ENCODE measurements around the gene RAB11FIP4. TPM values are rescaled to one million over a fixed set of nuclear protein-coding genes. Genes with fewer than 3 reads are reported as not detected.

The RAB11FIP4 gene
- total RNA-seq, 4 donors from 2014 or later = 9.9 to 23.6 (median 16.1) TPM

GRCh38 chr17:31388351-31388750 is 3.1 kb upstream of the RAB11FIP4 start:
- no peak overlapping the region for H3K4me3 ChIP-seq
- WGBS, 2 donors = 68 to 100% methylated on average over 1 to 2 of the region's 2 CpGs
- H3K36me3 ChIP-seq = no peaks in the 10 kb centered on the region
- no peak for DNase-seq
- no peak overlapping the region for H3K27ac ChIP-seq
- no peaks in the 10 kb centered on the region for H3K9me3 ChIP-seq
- H3K27me3 ChIP-seq = peaks cover 0 to 47% (median 6%) of the 10 kb centered on the region in 4 donors
- TF ChIP-seq CTCF (IDR thresholded peaks at IDR 0.05) = no peak
- TF ChIP-seq POLR2A (IDR thresholded peaks at IDR 0.05) = no peak
- intact Hi-C loops (cut with DNase I) = no loop called here
- H3K4me1 ChIP-seq = peaks cover 11 to 36% (median 15%) of the 10 kb centered on the region in 3 donors

GRCh38 chr17:31388770-31389656 is 2.5 kb upstream of the RAB11FIP4 start:
- WGBS, 2 donors = 43 to 74% methylated on average over 9 to 12 of the region's 18 CpGs
- H3K9me3 ChIP-seq = no peaks in the 10 kb centered on the region
- DNase-seq = no peak
- peaks cover 11 to 37% (median 15%) of the 10 kb centered on the region in 3 donors for H3K4me1 ChIP-seq
- TF ChIP-seq POLR2A (IDR thresholded peaks at IDR 0.05) (no peak), CTCF (IDR thresholded peaks at IDR 0.05) (peak; percentile 25 to 51 (median 34))
- H3K27me3 ChIP-seq = peaks cover 0 to 54% (median 6%) of the 10 kb centered on the region in 4 donors
- intact Hi-C loops (cut with DNase I) = no loop called here
- no peak overlapping the region for H3K27ac ChIP-seq
- H3K4me3 ChIP-seq = no peak overlapping the region
- H3K36me3 ChIP-seq = no peaks in the 10 kb centered on the region

- peaks cover 0 to 59% (median 6%) of the 10 kb centered on the region in 4 donors for H3K27me3 ChIP-seq
- TF ChIP-seq CTCF (IDR thresholded peaks at IDR 0.05) (no peak), POLR2A (IDR thresholded peaks at IDR 0.05) (no peak)
- intact Hi-C loops (cut with DNase I) = no loop called here
- no peak overlapping the region for H3K27ac ChIP-seq
- peaks cover 11 to 37% (median 15%) of the 10 kb centered on the region in 3 donors for H3K4me1 ChIP-seq
- DNase-seq = no peak
- H3K4me3 ChIP-seq = no peak overlapping the region
- no peaks in the 10 kb centered on the region for H3K36me3 ChIP-seq
- 65% methylated on average over 13 to 15 of the region's 22 CpGs for WGBS, 2 donors
- no peaks in the 10 kb centered on the region for H3K9me3 ChIP-seq
These were observed 1.7 kb upstream of the RAB11FIP4 start for GRCh38 chr17:31389657-31390381.

- no peaks in the 10 kb centered on the region for H3K36me3 ChIP-seq
- intact Hi-C loops (cut with DNase I) = no loop called here
- H3K9me3 ChIP-seq = no peaks in the 10 kb centered on the region
- no peak overlapping the region for H3K27ac ChIP-seq
- DNase-seq = no peak
- 69 to 75% methylated on average over 8 of the region's 8 CpGs for WGBS, 2 donors
- H3K27me3 ChIP-seq = peaks cover 0 to 64% (median 6%) of the 10 kb centered on the region in 4 donors
- no peak overlapping the region for H3K4me3 ChIP-seq
- no peak for TF ChIP-seq CTCF (IDR thresholded peaks at IDR 0.05)
- no peak for TF ChIP-seq POLR2A (IDR thresholded peaks at IDR 0.05)
- peaks cover 11 to 37% (median 15%) of the 10 kb centered on the region in 3 donors for H3K4me1 ChIP-seq
These were observed 1.1 kb upstream of the RAB11FIP4 start for GRCh38 chr17:31390426-31390747.
